HCT116 (cell line): ENCODE results near the gene RPTOR. TPM values are rescaled to one million over a fixed set of nuclear protein-coding genes. Genes with fewer than 3 reads are reported as not detected.
A peak's percentile ranks its signal among the peaks of the same experiment; 100 is the strongest.

Experiments used
- ATAC-seq: fragments of 200-7000 bp; cut with Tn5 transposase; 2 replicates; pipeline ENCODE4 v1.9.1; 2020; ENCODE audit warnings: mild to moderate bottlenecking, moderate library complexity
- BruUV-seq: library from RNA; stranded (reverse); fragments of 400-500 nt; replicated peaks from 2 replicates; lab custom pipeline; 2021; lab: Mats Ljungman, UMichigan
- CTCF ChIA-PET: fragments of 300-600 bp; sonication (Branson Sonifier 250); formaldehyde crosslinking; loops from one replicate; lab custom pipeline; 2021; ENCODE audit warnings: antibody characterized with exemption; lab: Charles Lee
- POLR2A ChIA-PET: fragments of 300-600, 350-600 bp; sonication (Branson Sonifier 250); formaldehyde crosslinking; loops from one replicate; lab custom pipeline; 2021; ENCODE audit warnings: antibody characterized with exemption; lab: Charles Lee
- RAD21 ChIA-PET, 2 experiments: fragments of 300-600 bp; sonication (Branson Sonifier 250); formaldehyde crosslinking; loops; one replicate each; lab custom pipeline; 2023; ENCODE audit warnings: low total read pairs in 2 of 2; ENCODE audit not compliant: uncharacterized antibody in 2 of 2, unreplicated experiment in 2 of 2, low non-redundant PET in 1 of 2; lab: Charles Lee
- DNase-seq: peaks from one replicate; pipeline ENCODE4 v3.0.0-alpha.2; 2010; ENCODE audit warnings: low read depth, low spot score
- H2AFZ ChIP-seq: fragments of 200-600 bp; shearing (Covaris generic), sonication (generic); 2 replicates; pipeline ENCODE4 v1.6.1; 2017; ENCODE audit warnings: low read depth, mixed run types, mixed read lengths, antibody characterized with exemption, low read length; ENCODE audit not compliant: poor library complexity, severe bottlenecking
- H3K27ac ChIP-seq: 2 replicates; pipeline ENCODE4 v1.5.1; 2012; ENCODE audit warnings: low read depth, low read length
- H3K27me3 ChIP-seq: fragments of 200-600 bp; sonication (generic); 2 replicates; pipeline ENCODE4 v1.6.1; 2016; ENCODE audit warnings: mixed run types, low read length, mixed read lengths; ENCODE audit not compliant: insufficient read depth
- H3K36me3 ChIP-seq, 2 experiments: fragments of 200-500 bp in 1 of 2; fragments of 200-600 bp in 1 of 2; sonication (Bioruptor generic) in 1 of 2; sonication (generic) in 1 of 2; 2 replicates each; pipeline versions ENCODE4 v1.5.1 to v1.6.1; 2014 to 2016; ENCODE audit warnings: low read length in 2 of 2, inconsistent platforms in 1 of 2, mixed read lengths in 1 of 2, mixed run types in 1 of 2; ENCODE audit not compliant: insufficient read depth in 2 of 2, control insufficient read depth in 1 of 2
- H3K4me1 ChIP-seq, 2 experiments: fragments of 200-600 bp in 1 of 2; sonication (generic) in 1 of 2; 2 replicates each; pipeline versions ENCODE4 v1.5.1 to v1.6.1; 2012 to 2017; ENCODE audit warnings: low read length in 2 of 2, inconsistent platforms in 1 of 2, mild to moderate bottlenecking in 1 of 2, mixed read lengths in 1 of 2, mixed run types in 1 of 2, moderate library complexity in 1 of 2; ENCODE audit not compliant: insufficient read depth in 2 of 2, control insufficient read depth in 1 of 2
- H3K4me2 ChIP-seq: fragments of 200-600 bp; sonication (generic); 2 replicates; pipeline ENCODE4 v1.6.1; 2017; ENCODE audit warnings: mixed run types, low read length, mixed read lengths
- H3K4me3 ChIP-seq, 2 experiments: fragments of 200-600 bp in 1 of 2; sonication (generic) in 1 of 2; replicated peaks in 1 of 2; 2 replicates each; pipeline ENCODE4 v1.5.1; 2011 to 2016; ENCODE audit warnings: low read length in 2 of 2, control low read depth in 1 of 2, low read depth in 1 of 2, mild to moderate bottlenecking in 1 of 2, mixed read lengths in 1 of 2, mixed run types in 1 of 2
- H3K79me2 ChIP-seq: fragments of 200-600 bp; sonication (generic); 2 replicates; pipeline ENCODE4 v1.6.1; 2017; ENCODE audit warnings: mild to moderate bottlenecking, mixed run types, low read length, moderate library complexity, mixed read lengths; ENCODE audit not compliant: insufficient read depth
- H3K9ac ChIP-seq: fragments of 200-600 bp; sonication (generic); 2 replicates; pipeline ENCODE4 v1.6.1; 2016; ENCODE audit warnings: low read length, mixed read lengths
- H3K9me2 ChIP-seq: fragments of 200-600 bp; sonication (generic), shearing (Covaris generic); 2 replicates; pipeline ENCODE4 v1.6.1; 2017; ENCODE audit warnings: mixed run types, mild to moderate bottlenecking, moderate library complexity; ENCODE audit not compliant: insufficient read depth
- H3K9me3 ChIP-seq, 2 experiments: fragments of 200-500 bp in 1 of 2; fragments of 200-600 bp in 1 of 2; sonication (Bioruptor generic) in 1 of 2; sonication (generic) in 1 of 2; 2 replicates each; pipeline ENCODE4 v1.6.1; 2014 to 2017; ENCODE audit warnings: low read length in 2 of 2, mixed read lengths in 2 of 2, inconsistent platforms in 1 of 2, low read depth in 1 of 2, mild to moderate bottlenecking in 1 of 2, mixed run types in 1 of 2, moderate library complexity in 1 of 2; ENCODE audit not compliant: control insufficient read depth in 1 of 2, insufficient read depth in 1 of 2
- H4K20me1 ChIP-seq: fragments of 200-600 bp; sonication (generic), shearing (Covaris generic); 2 replicates; pipeline ENCODE4 v1.6.1; 2017; ENCODE audit warnings: mixed run types, mild to moderate bottlenecking, moderate library complexity; ENCODE audit not compliant: insufficient read depth
- EGR1 ChIP-seq: IDR thresholded peaks from 2 replicates; pipeline ENCODE4 v1.6.1; 2012; ENCODE audit warnings: low read depth
- FOSL1 ChIP-seq: IDR thresholded peaks from 2 replicates; pipeline ENCODE4 v1.6.1; 2012; ENCODE audit warnings: low read depth
- JUND ChIP-seq: IDR thresholded peaks from 2 replicates; pipeline ENCODE4 v1.6.1; 2012
- SIN3A ChIP-seq: IDR thresholded peaks from 2 replicates; pipeline ENCODE4 v1.6.1; 2012; ENCODE audit warnings: low read depth
- SP1 ChIP-seq: IDR thresholded peaks from 2 replicates; pipeline ENCODE4 v1.6.1; 2012; ENCODE audit warnings: low read depth
- TCF7L2 ChIP-seq: IDR thresholded peaks from 2 replicates; pipeline ENCODE4 v1.7.0; 2011; ENCODE audit warnings: borderline replicate concordance, inconsistent platforms; ENCODE audit not compliant: insufficient read depth, insufficient read length; ENCODE audit errors: extremely low read depth
- YY1 ChIP-seq: IDR thresholded peaks from 2 replicates; pipeline ENCODE4 v1.6.1; 2011; ENCODE audit warnings: low read length, low read depth, moderate library complexity, mild to moderate bottlenecking; ENCODE audit not compliant: insufficient replicate concordance; ENCODE audit errors: extremely low read depth
- intact Hi-C: fragments of 100-400 bp; cut with micrococcal nuclease; formaldehyde crosslinking; loops from 2 replicates; pipeline ENCODE4 v1.10.0; 2022
- total RNA-seq: library from RNA; stranded (reverse); gene quantifications from one replicate; pipeline ENCODE4 v1.2.1, GENCODE V29; 2021; ENCODE audit not compliant: unreplicated experiment

RPTOR gene
- total RNA-seq, 1 experiment from 2014 or later = 69.5 TPM

GRCh38 chr17:80826346-80826954 lies 281.8 kb downstream of the RPTOR start:
- ATAC-seq = 0 out of 2 replicates have a peak, but pooled peaks have one; percentile 12
- Histone ChIP-seq H3K9ac (no peak overlapping the region), H3K9me3 (no peaks in the 10 kb centered on the region), H4K20me1 (no peaks in the 10 kb centered on the region), H3K4me2 (0 out of 2 replicates have a peak overlapping the region, but pooled peaks have one; percentile 2), H3K36me3 (peaks cover 0 to 5% of the 10 kb centered on the region in 2 experiments; a peak in 2 of 4 replicates), H3K4me1 (peaks cover 0 to 29% of the 10 kb centered on the region in 2 experiments; a peak in 2 of 4 replicates), H3K9me2 (no peaks in the 10 kb centered on the region), H3K79me2 (no peaks in the 10 kb centered on the region), H3K27me3 (no peaks in the 10 kb centered on the region), H3K4me3 (no peak overlapping the region), H3K27ac (no peak overlapping the region), H2AFZ (no peak overlapping the region)
- DNase-seq = no peak
- TF ChIP-seq EGR1 (no peak), FOSL1 (no peak), YY1 (no peak), SP1 (no peak), TCF7L2 (no peak), SIN3A (no peak)
- intact Hi-C loops = no loop called here
- CTCF ChIA-PET = no interaction called here
- POLR2A ChIA-PET = no interaction called here
- BruUV-seq = no TSS peak
- RAD21 ChIA-PET = no interaction called here

GRCh38 chr17:80826955-80827645 lies 282.5 kb downstream of the RPTOR start:
- intact Hi-C loops = no loop called here
- TF ChIP-seq JUND = no peak
- TF ChIP-seq FOSL1 = 0 out of 2 replicates have a peak, but pooled peaks have one; percentile 17
- H3K27me3 ChIP-seq = no peaks in the 10 kb centered on the region
- ATAC-seq = peak; percentile 59
- H3K4me1 ChIP-seq = peaks cover 1 to 35% of the 10 kb centered on the region in 2 experiments
- no peaks in the 10 kb centered on the region for H4K20me1 ChIP-seq
- DNase-seq = no peak
- H3K4me3 ChIP-seq = no peak overlapping the region
- H3K27ac ChIP-seq = no peak overlapping the region
- BruUV-seq = no TSS peak
- ChIA-PET RAD21 (no interaction called here), POLR2A (no interaction called here), CTCF (no interaction called here)
- H3K9me2 ChIP-seq = no peaks in the 10 kb centered on the region
- H3K9me3 ChIP-seq = no peaks in the 10 kb centered on the region
- peaks cover 0 to 5% of the 10 kb centered on the region in 2 experiments; a peak in 2 of 4 replicates for H3K36me3 ChIP-seq
- H3K4me2 ChIP-seq = 0 out of 2 replicates have a peak overlapping the region, but pooled peaks have one; percentile 2
- no peak overlapping the region for H2AFZ ChIP-seq
- no peaks in the 10 kb centered on the region for H3K79me2 ChIP-seq
- no peak overlapping the region for H3K9ac ChIP-seq
